Glutamatergic neuron (in vitro differentiated cells): Measurements from ENCODE around the gene HERC4. TPM values are rescaled to one million over a fixed set of nuclear protein-coding genes. Genes with fewer than 3 reads are reported as not detected.

Experiments used
- DNase-seq: peaks from one replicate; pipeline ENCODE4 v3.0.0; 2022
- H3K27ac Mint-ChIP-seq: one replicate; pipeline ENCODE4 v1.8.0; 2020; ENCODE audit warnings: mild to moderate bottlenecking, mixed read lengths, inconsistent platforms; ENCODE audit not compliant: unreplicated experiment
- H3K27me3 Mint-ChIP-seq: one replicate; pipeline ENCODE4 v1.8.0; 2020; ENCODE audit warnings: mild to moderate bottlenecking, moderate library complexity, mixed read lengths, inconsistent platforms; ENCODE audit not compliant: unreplicated experiment
- H3K36me3 Mint-ChIP-seq: one replicate; pipeline ENCODE4 v1.8.0; 2020; ENCODE audit warnings: mild to moderate bottlenecking, mixed read lengths, inconsistent platforms; ENCODE audit not compliant: unreplicated experiment
- H3K4me1 Mint-ChIP-seq: one replicate; pipeline ENCODE4 v1.8.0; 2020; ENCODE audit warnings: mild to moderate bottlenecking, low read depth, mixed read lengths, inconsistent platforms; ENCODE audit not compliant: unreplicated experiment
- H3K4me3 Mint-ChIP-seq: one replicate; pipeline ENCODE4 v1.8.0; 2020; ENCODE audit warnings: mild to moderate bottlenecking, mixed read lengths, inconsistent platforms; ENCODE audit not compliant: unreplicated experiment
- H3K9me3 Mint-ChIP-seq: one replicate; pipeline ENCODE4 v1.8.0; 2020; ENCODE audit warnings: mild to moderate bottlenecking, moderate library complexity, mixed read lengths, inconsistent platforms; ENCODE audit not compliant: unreplicated experiment
- CTCF ChIP-seq: fragments of 200-600 bp; sonication (generic); IDR thresholded peaks from one replicate; pipeline ENCODE4 v1.5.0; 2021; ENCODE audit not compliant: partially characterized antibody, unreplicated experiment
- total RNA-seq: library from RNA; stranded (reverse); fragmentation: NEBNext Ultra II Directional; extraction: Animal tissue kit (Norgen Biotek cat#: 25700); gene quantifications from one replicate; pipeline ENCODE4 v1.2.1, GENCODE V29; 2021; ENCODE audit not compliant: unreplicated experiment

The HERC4 gene
- total RNA-seq, 1 donor from 2014 or later = 39.5 TPM

GRCh38 chr10:68103901-68104300 is 28.8 kb upstream of the HERC4 start:
- Mint-ChIP-seq H3K27me3 (peaks cover 1% of the 10 kb centered on the region), H3K4me1 (no peaks in the 10 kb centered on the region), H3K27ac (no peak overlapping the region), H3K36me3 (no peaks in the 10 kb centered on the region), H3K4me3 (no peak overlapping the region), H3K9me3 (no peaks in the 10 kb centered on the region)
- TF ChIP-seq CTCF = no peak
- DNase-seq = no peak

- no peak overlapping the region for H3K27ac Mint-ChIP-seq
- TF ChIP-seq CTCF = no peak
Observed at GRCh38 chr10:68103261-68103878, 28.3 kb upstream of the HERC4 start.

GRCh38 chr10:68101066-68101465 is 26.0 kb upstream of the HERC4 start:
- no peak for TF ChIP-seq CTCF
- Mint-ChIP-seq H3K4me1 (no peaks in the 10 kb centered on the region), H3K27me3 (peaks cover 1% of the 10 kb centered on the region), H3K27ac (no peak overlapping the region), H3K4me3 (no peak overlapping the region), H3K36me3 (no peaks in the 10 kb centered on the region), H3K9me3 (no peaks in the 10 kb centered on the region)
- no peak for DNase-seq

More at GRCh38 chr10:68103261-68103878, 28.3 kb upstream of the HERC4 start:
- no peak for DNase-seq
- H3K4me3 Mint-ChIP-seq = no peak overlapping the region
- H3K9me3 Mint-ChIP-seq = no peaks in the 10 kb centered on the region
- no peaks in the 10 kb centered on the region for H3K36me3 Mint-ChIP-seq
- H3K27me3 Mint-ChIP-seq = peaks cover 1% of the 10 kb centered on the region
- no peaks in the 10 kb centered on the region for H3K4me1 Mint-ChIP-seq

- no peak overlapping the region for H3K27ac Mint-ChIP-seq
- peaks cover 1% of the 10 kb centered on the region for H3K27me3 Mint-ChIP-seq
- H3K4me3 Mint-ChIP-seq = no peak overlapping the region
- H3K4me1 Mint-ChIP-seq = no peaks in the 10 kb centered on the region
- H3K36me3 Mint-ChIP-seq = no peaks in the 10 kb centered on the region
- peaks cover 1% of the 10 kb centered on the region for H3K9me3 Mint-ChIP-seq
- no peak for TF ChIP-seq CTCF
- DNase-seq = no peak
Observed at GRCh38 chr10:68099736-68100135, 24.7 kb upstream of the HERC4 start.

- Mint-ChIP-seq H3K27me3 (peaks cover 1% of the 10 kb centered on the region), H3K27ac (no peak overlapping the region), H3K4me1 (no peaks in the 10 kb centered on the region), H3K9me3 (peaks cover 2% of the 10 kb centered on the region), H3K36me3 (no peaks in the 10 kb centered on the region), H3K4me3 (no peak overlapping the region)
- no peak for DNase-seq
- no peak for TF ChIP-seq CTCF
Observed at GRCh38 chr10:68096913-68097516, 21.9 kb upstream of the HERC4 start.
